ENCODE measurements around the gene NADK2.

Gene NADK2

DNA sequence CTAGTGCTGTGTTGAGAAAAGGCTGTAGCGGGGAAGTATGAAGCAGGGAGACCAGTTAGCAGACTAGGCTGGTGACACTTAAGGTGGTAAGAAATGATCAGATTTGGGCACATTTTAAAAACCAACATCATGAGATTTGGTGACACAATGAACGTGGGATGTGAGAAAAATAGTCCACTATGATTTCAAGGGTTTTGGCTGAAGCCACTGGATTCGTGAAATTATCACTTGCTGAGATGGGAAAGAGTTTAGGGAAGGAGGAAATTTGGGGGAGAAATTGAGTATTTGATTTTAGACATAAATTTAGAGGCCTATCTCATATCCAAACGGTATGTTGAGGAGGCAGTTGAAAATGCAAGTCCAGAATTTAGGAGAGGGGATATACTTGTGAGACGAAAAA lies 66.7 kb downstream of the NADK2 start:
- TF ChIP-seq, protein P1, sequence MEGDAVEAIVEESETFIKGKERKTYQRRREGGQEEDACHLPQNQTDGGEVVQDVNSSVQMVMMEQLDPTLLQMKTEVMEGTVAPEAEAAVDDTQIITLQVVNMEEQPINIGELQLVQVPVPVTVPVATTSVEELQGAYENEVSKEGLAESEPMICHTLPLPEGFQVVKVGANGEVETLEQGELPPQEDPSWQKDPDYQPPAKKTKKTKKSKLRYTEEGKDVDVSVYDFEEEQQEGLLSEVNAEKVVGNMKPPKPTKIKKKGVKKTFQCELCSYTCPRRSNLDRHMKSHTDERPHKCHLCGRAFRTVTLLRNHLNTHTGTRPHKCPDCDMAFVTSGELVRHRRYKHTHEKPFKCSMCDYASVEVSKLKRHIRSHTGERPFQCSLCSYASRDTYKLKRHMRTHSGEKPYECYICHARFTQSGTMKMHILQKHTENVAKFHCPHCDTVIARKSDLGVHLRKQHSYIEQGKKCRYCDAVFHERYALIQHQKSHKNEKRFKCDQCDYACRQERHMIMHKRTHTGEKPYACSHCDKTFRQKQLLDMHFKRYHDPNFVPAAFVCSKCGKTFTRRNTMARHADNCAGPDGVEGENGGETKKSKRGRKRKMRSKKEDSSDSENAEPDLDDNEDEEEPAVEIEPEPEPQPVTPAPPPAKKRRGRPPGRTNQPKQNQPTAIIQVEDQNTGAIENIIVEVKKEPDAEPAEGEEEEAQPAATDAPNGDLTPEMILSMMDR (IDR thresholded peaks at IDR 0.05; ENCODE audit: borderline replicate concordance, insufficient read depth, low read depth, low read length): no peak
- no peak overlapping the region for H3K4me3 ChIP-seq (ENCODE audit: low read depth, low read length)

DNA sequence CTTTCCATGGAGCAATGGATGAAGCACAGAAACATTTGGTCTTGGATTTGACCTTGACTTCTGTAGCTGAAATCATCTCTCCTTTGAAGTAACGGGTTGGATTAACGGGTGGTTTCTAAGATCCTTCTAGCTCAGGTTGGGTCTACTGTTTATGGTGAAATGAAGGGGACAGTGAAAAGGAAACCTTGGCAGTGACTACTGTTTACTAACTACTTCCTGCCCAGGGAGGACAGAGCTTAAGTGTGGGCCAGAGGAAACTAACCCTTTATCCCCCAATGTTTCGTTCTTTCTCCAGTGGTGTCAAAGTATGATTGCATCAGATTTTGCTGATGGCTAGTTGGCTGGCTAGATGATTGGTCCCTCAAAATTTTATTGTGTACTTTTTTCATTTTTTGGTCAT lies 67.6 kb downstream of the NADK2 start:
- no peak overlapping the region for H3K4me3 ChIP-seq (ENCODE audit: low read depth, low read length)
- TF ChIP-seq, protein P1 (IDR thresholded peaks at IDR 0.05; ENCODE audit: borderline replicate concordance, insufficient read depth, low read depth, low read length): no peak

DNA sequence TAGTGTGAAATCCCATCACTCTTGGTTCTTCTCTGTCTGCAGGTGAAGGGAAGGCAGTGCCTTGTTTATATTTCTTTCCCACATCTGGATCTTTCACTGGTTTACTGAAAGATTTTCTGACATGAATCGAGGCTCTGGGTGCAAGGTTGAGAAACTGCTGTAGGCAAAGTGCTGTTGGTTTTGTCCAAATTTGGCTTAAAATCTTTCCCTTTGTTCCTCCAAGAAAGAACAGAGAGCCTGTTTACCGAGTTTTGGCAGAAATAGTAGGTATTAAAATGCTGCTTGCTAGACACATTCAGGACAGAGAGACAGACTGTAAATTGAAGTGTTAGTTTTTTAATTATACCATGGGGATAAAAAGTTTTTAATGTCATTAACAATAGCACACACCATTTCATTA lies 68.3 kb downstream of the NADK2 start:
- TF ChIP-seq, protein P1 (IDR thresholded peaks at IDR 0.05; ENCODE audit: borderline replicate concordance, insufficient read depth, low read depth, low read length): no peak
- no peak overlapping the region for H3K4me3 ChIP-seq (ENCODE audit: low read depth, low read length)

DNA sequence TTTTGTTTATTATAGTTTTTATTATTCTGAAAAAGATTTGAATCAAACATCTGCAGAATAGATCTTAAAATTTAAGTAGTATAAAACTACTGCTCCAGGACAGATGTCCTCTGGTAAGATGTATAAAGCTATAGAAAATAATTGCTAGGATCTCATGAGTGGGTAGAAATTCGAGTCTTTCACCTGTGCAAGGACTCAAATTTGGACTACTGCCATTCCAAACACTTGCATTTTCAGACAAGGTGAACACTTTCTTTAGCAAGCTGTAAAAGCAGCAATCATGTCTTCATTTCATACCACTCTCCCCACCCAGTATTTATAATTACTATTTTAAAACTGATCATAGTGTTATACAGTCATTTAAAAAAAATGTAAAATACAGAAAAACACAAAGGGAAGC lies 69.1 kb downstream of the NADK2 start:
- no peak overlapping the region for H3K4me3 ChIP-seq (ENCODE audit: low read depth, low read length)
- TF ChIP-seq, protein P1 (IDR thresholded peaks at IDR 0.05; ENCODE audit: borderline replicate concordance, insufficient read depth, low read depth, low read length): no peak

DNA sequence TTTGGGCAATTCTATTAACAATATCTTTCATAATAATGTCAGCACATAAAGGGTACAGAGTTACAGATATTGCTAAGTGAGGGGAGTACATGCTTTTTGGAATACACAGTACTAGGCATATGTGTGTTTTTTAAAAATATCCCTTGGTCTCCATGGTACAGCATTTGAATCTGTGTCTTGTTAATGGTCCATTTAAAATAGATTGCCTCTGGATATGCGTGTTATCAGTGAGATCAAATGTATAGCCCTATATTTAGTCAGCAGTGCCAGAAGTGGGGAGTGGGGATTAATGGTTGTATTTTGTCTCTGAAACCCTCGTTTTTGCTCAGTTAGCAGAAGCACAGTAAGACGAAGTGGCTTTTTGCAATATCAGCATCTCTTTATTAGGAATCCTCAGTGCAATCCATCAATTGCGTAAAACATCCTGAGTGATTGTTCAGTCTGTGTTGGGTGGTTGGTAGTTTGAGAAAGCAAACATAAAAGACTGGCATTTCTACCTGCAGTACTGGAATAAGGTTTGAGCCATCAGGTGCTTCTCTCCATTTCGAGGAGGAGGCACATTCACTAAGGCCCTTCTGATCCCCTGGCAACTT lies 70.8 kb downstream of the NADK2 start:
- no peak overlapping the region for H3K4me3 ChIP-seq (ENCODE audit: low read depth, low read length)
- TF ChIP-seq, protein P1 (IDR thresholded peaks at IDR 0.05; ENCODE audit: borderline replicate concordance, insufficient read depth, low read depth, low read length): no peak

DNA sequence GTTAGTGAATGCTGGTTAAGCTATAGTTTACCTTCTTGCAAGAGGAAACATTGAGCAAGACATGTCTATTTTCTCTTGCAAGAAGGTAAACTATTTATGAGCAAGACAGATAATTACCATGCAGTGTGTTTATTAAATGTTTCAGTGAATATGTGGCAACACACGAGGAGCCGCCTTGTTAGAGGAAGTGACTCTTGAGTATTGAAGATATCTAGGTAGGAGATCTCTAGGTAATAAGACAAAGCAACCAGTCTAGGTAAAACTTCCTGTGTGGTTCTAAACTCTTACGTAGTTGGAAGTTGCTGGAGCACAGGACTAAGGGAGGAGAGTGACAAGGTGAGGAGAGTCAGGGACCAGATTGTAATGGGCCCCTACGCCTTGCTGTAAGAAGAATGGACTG lies 73.0 kb downstream of the NADK2 start:
- no peak overlapping the region for H3K4me3 ChIP-seq (ENCODE audit: low read depth, low read length)
- TF ChIP-seq, protein P1 (IDR thresholded peaks at IDR 0.05; ENCODE audit: borderline replicate concordance, insufficient read depth, low read depth, low read length): no peak

DNA sequence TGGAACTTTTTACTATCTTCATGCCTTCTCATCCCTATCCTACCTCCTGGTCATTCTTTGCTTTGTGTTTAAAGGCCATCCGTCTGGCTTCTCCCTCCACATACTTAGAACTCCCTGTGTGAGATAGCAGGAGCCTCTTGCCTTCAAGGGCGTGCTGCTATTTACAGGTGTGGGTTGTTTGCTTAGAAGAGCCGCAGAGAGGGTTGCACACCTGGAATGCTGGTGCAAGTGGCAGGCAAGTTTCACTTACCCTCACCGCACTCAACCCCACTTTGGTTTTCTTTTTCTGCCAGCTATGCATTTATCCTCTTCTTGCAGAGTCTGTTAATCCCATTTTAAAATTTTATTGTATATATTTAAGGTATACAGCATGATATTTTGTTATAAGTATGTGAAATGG lies 77.3 kb downstream of the NADK2 start:
- no peak overlapping the region for H3K4me3 ChIP-seq (ENCODE audit: low read depth, low read length)
- TF ChIP-seq, protein P1 (IDR thresholded peaks at IDR 0.05; ENCODE audit: borderline replicate concordance, insufficient read depth, low read depth, low read length): no peak
